Frontal cortex (tissue), 4 donors: ENCODE measurements around the gene PRKG1. TPM values are rescaled to one million over a fixed set of nuclear protein-coding genes. Genes with fewer than 3 reads are reported as not detected.

Experiments
- DNase-seq, 2 donors: peaks; one replicate each; pipeline ENCODE4 v3.0.0; 2012; ENCODE audit warnings: low spot score in 2 of 2
- FAIRE-seq: peaks from 2 replicates; lab custom pipeline; 2012; peaks lifted over from hg19 to GRCh38; lab: Jason Lieb, UNC
- total RNA-seq: library from RNA; depleted of rRNA; stranded (reverse); fragments of >200 nt; gene quantifications from one replicate; pipeline ENCODE4 v1.2.3, GENCODE V29; 2014
- donor health status: control.
- donor health status: control.
- donor health status: control.

PRKG1 gene
- total RNA-seq, 1 donor from 2014 or later, result 15.5 TPM

DNA sequence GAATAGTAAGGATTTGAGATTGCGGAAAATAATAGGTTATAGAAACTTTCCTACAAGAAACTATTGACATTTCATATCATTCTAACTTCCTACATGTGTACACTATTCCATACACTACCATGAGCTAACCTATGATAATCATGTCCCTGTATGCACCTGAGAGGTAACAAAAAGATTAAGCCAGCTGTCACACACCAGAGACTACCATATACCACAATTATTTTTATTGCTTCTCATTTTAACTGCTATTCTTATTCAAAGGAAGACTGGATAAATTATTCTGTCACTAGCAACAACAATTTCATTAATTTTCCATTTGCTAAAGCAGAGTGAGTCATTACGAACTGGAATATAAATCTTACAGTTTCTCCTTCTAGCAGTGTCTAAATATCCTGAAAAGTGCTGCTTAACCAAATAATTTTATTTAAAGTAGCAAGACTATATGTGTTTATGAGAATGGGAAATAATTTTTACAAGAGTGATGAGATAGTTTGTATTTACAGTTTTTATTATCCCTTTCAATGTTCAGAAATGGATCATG is 1004.2 kb downstream of the PRKG1 start:
- no peak for FAIRE-seq
- no peak for DNase-seq

DNA sequence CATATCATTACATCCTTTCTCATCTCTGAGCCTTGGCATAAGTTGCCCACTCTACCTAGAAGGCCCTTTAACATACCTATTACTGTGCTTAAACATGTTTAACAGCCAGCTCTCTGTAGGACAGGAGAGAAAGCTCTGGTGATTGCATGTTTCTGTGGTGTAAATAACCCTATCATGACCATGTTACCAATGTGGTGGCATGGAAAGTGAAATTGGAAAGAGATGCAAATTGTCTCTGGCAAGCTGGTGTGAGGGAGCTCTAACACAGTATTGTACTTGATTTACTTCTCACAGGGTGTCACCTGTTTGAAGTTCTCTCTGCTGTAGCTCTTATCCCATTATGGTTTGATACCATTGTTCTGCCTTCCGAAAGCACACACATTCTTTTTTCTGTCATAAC is 1008.0 kb downstream of the PRKG1 start:
- FAIRE-seq (no peak), DNase-seq (no peak)

DNA sequence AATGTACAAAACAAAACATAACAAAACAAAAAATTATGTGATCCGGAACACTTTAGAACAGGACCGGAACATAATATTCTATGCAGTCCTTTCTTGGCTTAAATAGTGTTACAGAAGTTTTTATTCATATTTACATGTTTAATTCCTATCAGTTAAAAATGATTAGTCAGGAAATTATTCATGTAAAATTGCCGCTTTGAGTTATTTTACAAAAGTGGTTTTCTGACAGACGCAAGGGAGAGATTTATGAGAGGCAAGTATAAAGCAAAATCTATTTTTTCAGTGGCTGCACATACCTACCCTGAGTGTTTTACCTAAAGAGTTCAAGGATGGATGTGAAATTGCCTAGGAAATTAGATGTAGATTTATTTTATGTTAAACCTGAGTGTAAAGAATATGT is 1009.1 kb downstream of the PRKG1 start:
- FAIRE-seq, result no peak
- no peak for DNase-seq

DNA sequence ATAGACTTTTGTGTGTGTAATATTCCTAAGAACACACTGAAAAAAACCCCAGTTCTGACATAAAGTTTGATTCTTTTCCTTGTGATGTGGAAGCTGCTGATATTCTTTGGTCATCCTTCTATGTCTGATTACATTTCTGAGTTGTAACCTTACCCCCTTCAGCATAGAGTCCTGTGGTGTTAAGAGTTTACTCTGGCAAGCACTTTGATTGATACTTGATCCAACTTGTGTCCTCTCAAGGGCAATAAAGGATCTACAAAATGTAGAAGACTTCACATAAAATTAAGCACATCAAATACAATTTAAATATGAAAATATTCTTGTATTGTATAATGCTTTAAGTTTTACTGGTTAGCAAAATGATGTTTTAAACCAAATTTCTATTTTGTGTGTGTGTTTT is 1018.1 kb downstream of the PRKG1 start:
- no peak for FAIRE-seq
- no peak for DNase-seq

DNA sequence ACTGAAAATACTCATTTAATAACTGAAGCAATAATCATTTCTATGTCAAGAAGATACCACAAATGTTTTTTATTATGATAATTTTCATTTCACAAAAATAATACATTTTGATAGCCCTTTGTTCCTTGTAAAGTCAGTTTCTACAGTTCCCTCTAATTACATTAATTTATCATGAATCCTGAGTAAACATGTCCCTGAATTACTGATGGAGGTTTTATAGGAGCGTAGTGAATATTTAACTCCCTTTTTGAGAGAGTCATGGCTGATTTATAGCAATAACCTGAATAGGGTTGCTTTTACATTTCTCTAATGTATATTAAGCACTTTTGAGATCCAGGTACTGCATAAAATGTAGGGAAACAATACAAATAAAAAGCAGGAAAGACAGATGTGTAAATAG is 1023.8 kb downstream of the PRKG1 start:
- FAIRE-seq (no peak), DNase-seq (no peak)

DNA sequence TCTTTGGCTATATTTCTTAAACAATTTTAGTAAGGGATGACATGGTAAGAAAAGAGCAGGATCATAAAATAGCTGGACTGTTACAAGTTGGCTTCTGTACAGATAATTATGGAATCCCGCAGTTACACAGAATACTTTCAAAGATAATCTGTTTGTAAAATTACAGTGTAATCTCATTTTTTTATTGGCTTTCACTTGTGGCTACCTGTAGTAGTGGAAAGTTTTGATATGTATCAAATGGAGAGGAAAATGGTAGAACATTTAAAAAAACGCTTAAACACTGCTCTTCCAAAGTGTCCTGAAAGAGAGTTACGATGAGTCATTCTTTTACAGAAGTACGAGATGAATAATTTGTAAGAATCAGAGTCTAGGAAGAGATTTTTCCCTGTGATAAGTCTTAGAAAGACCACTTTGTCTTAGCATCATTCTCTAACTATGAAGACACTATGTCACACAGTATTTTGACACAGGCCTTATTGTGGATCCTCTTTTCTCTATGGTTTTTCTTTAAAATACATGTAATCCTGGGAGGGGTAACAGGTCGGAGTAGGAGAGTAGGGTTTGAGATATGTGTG is 1024.8 kb downstream of the PRKG1 start:
- DNase-seq (no peak), FAIRE-seq (no peak)

DNA sequence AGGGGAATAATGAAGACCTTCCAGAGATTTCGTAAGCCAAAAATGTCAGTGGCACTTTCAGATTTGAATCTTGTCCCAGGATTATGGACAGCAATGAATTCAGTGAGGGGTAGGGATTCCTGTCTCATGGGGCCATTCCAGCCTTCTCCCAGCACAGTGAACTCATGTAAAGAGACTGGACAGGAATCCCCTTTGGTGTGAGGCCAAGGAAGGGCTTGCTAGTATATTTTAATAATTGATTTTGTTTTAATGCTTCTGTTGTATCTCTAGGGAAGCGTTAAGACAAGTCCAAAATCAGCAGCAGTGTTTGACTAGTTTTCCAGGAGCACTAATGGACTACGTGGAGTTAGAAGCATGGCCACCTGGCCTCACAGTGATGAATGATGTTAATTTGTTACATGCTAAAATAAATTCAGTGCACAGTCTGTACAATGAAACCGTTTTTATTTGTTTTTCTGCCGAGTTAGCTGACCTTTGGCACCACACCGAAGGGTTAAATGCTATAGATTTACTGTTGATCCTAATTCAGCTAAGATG is 1025.8 kb downstream of the PRKG1 start:
- DNase-seq, result no peak
- FAIRE-seq, result no peak

DNA sequence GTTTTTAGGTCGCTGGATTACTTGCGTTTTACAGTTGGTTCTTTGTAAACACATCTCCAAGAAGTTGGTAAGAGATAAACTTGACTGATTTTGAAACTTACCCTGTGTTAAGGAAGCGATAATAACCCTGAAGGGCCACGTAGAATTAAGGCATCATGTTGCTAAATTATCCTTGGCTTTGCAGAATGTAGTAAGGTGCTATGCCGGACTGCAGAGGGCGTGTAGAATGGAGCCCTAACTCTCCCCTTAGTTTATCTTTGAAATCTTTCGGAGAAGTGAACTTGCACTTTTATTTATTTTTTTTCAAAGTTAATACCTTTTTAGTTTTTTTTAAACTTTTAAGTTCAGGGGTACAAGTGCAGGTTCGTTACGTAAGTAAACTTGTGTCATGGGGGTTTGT is 1031.0 kb downstream of the PRKG1 start:
- DNase-seq (no peak), FAIRE-seq (no peak)

DNA sequence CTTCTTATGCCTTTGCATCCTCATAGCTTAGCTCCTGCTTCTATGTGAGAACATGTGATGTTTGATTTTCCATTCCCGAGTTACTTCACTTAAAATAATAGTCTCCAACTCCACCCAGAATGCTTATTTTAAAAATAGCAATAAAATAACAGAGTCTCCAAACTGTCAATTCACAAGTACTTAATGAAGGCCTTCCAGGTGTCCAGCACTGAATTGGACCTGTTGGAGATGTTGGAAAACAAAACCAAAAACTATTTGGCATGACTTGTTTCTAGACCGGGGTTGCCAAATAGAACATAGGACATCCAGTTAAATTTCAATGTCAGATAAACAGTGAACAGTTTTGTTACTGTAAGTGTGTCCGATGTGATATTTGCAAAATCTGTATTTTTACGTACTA is 1031.7 kb downstream of the PRKG1 start:
- FAIRE-seq, result no peak
- DNase-seq, result no peak

DNA sequence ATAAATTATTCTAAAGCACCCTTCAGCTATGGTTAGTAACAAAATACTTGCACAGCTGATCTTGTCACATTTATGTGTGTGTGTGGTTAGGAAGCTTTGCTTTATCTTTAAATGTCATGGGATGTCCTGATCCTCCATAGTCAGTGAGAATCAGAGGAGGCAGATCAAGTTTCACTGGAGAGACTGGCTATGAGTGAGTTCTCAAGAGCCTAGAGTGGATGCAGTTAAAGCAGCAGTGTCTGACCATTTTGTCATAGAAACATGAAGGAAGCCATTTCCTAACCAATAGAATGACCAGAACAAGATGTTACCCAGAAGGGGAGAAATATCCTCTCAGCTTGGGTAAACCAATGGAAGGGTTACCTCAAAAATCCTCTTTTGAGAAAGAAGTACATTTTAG is 1032.6 kb downstream of the PRKG1 start:
- DNase-seq (no peak), FAIRE-seq (no peak)

DNA sequence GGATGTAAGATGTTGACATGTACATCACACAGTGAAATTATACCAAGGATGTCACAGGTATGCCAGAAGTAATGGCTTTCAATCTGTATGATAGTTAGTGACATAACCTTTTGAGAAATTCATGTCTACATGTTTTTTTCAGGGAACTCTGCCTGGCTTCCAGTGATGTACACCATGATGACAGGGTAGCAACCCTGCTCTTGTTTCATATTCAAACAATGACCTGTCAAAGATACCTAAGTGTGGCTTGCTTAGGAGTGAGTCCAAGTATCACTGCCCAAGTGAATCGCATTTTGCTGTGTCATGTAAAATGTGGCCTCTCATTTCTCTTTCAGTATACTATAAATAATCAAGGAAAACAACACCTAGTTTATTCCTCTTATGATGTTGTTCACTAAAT is 1033.9 kb downstream of the PRKG1 start:
- FAIRE-seq (no peak), DNase-seq (no peak)

DNA sequence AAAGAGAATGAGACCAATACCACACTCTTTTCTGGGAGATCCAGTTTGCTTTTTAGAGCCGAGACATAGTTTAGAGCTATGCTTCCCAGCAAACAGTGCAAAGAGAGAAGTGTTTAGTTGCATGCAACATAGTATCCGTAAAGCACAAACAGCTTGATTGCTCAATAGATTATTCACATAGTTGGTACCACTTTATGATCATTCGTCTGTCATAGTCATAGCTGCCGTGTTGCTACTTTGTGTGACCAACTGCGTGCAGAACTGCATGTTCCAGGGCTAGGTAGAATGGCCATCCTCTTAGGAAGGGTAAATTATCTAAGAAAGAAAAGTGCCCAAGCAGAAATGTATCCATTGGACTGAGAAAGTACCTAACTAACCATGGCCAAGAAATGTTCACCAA is 1036.3 kb downstream of the PRKG1 start:
- DNase-seq, result no peak
- FAIRE-seq, result no peak

DNA sequence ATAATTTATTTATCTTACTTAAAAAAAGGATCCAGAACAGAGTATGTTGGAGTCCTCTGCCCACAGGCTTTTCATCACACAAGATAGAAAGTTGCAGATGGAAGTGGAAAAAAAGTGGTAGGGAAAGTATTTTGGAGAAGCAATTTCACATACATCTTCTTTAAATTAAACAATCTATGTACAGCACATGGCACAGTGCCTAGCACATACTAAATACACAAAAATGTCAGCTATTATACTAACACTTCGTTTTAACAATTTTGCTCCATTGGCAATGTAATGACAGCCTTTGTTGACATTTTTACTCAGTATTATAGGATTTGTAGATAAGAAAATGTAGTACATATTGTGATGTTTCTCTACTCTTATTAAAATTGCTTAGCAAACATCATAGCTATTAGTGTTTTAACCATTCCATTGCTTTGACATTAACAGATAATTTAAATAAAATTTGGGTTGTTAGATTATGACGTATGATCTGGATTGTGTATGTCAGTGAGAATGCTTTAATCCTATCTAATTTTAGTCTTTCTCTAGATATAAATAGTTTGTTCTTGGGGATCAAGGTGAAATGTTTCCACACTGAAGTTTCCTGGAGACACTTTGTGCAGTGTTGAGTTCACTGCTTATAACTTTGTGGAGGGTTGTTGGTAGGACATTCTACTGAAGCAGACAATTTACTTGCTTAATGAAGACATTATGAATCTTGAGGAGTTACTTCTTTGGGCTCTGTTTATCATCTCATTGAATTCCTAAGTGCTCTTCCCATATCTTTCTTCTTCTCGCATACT is 1037.0 kb downstream of the PRKG1 start:
- FAIRE-seq (no peak), DNase-seq (no peak)

DNA sequence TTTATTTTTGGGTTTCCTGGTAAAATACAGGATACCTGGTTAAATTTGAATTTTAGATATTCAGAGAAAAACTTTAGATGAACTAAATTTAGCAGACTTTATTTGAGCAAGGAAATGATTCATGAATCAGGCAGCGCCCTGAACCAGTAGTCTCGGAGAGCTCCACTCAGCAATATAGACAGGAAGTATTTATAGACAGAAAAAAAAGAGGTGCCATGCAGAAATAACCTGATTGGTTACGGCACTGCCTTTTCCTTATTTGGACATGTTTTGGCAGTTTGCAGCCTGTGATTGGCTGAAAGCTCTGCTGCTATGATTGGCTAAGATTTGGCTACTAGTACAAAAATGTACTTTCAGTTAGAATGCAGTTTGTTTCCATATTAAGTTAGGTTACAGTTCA is 1041.5 kb downstream of the PRKG1 start:
- FAIRE-seq (no peak), DNase-seq (no peak)

DNA sequence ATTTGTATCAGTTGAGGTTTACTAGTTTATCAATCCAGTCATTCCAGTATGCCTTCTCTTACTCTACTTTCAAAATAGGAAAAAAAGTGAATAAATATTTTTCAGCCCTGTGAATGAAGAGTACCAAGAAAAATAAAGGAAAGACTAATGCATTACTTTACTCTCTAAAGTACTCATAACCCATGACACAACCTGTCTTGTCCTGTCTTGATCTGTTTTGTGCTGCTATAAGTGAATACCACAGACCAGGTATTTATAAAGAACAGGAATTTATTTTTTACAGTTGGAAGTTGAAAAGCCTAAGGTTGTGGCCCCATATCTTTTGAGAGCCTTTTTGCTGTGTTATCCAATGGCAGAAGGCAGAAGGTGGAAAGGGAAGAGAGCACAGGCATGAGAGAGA is 1045.2 kb downstream of the PRKG1 start:
- no peak for FAIRE-seq

DNA sequence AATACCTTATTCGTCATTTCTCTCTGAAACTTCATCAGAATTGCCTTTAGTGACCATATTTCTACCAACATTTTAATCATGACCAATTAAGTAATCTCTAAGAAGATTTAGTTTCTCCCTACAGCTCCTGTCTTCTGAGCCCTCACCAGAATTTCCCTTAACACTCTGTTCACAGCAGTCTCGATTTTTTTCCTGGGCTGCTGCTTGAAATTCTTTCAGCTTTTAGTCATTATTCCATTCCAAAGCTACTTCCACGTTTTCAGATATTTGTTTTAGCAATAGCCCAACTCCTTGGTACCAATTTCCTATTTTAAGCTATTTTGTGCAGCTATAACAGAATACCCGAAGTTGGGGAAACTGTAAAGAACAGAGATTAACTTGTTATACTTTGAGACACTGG is 1047.4 kb downstream of the PRKG1 start:
- FAIRE-seq (no peak), DNase-seq (no peak)

More for the DNA sequence above, 1045.2 kb downstream of the PRKG1 start:
- DNase-seq, result no peak

DNA sequence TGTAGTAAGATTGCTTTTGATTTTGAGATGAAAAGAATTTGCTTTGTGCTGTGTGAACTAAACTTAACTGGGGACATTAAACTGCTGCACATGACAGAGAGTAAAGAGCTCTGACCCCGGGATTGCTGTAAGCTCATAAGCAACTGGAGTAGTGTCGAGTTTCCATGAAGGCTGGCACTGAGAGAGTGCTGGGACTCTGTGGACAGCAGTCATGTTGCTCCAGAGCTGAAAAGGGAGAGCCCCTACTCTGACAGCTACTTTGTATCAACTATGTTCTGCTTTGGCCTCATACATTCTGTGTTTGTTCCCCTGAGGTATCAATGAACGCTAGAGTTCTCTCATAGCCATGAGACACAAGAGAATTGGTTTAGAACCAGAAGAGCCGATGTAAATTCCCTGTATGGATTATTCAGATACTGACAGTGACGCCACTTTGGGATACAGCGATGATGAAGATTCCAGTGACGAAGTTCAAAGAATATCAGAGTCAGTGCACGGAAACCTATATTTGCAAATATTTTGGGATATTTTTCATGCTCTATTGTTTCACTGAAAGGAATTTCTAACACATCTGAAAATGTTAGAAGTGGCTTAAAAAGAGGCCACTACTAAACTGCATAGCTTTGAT is 1053.9 kb downstream of the PRKG1 start:
- no peak for FAIRE-seq
- DNase-seq, result no peak

DNA sequence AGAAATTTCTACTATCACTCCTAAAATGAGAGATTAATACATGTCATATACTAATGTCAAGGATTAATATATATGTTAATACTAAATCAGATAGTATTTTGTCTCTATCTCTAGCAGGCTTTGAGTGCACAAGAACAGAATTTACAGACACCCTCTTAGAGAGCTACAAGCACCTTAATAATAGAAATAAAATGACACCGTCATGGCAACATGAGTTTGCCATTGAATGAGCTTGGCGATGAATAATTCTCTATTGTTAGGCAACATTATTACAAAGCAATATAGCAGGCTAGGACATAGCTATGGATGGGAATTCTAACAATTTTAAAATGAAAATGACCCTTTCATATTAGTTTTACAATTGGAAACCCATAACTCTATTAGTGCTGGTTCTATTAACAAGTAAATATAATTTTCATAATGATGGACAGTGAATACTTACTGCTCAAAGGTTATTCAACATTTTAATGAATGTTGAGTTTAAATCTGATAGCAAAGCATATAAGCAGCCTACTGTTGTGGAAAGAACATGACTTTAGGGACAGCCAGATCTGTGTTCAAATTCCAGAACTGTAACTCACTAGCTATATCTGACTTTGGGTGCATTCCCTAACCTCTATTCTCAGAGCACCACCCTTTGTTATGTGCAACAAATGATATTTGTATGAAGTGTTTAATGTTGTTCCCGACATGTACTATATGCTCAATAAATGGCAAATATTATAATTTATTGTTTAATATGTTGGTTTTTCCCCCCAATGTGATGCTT is 1055.3 kb downstream of the PRKG1 start:
- no peak for FAIRE-seq
- no peak for DNase-seq

DNA sequence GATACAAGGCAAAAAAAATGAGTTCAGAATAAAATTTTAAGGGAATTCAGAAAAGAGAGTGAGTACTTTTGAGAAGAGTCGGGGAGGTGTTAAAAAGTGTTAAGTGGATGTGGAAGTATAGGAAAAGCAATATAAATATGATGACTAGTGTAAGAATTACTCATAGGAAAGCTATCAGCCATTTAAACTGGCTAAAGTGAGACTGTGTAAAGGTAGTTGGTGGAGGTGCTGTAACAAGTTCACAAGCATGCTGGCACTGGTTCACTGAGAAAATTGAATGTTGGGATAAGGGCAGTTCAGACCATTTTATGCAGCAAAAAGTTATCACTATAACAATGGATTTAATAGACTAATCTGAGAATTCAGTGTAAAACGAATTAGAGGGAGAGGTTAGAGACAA is 1060.8 kb downstream of the PRKG1 start:
- no peak for FAIRE-seq
- no peak for DNase-seq

DNA sequence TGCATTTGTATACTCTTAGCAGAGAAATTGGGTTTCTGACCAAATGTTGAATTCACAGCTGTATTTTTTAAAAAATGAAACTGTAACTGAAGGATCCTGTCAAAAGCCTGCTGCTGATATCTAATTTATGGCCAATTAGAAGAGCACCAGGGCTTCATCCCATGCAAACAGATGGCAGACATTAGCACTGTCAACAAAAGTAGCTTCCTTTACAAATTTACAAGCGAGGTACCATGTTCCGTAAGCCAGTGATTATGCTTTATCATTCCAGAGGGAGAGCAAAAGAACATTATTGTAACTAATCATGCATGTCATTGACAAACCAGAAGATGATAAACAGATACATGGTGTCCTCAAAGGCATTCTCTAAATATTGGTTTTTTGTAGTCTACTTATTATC is 1062.6 kb downstream of the PRKG1 start:
- FAIRE-seq, result no peak
- no peak for DNase-seq
